Muscle layer of colon (tissue), 2 donors: ENCODE data around the gene SIK3.

Experiments
- H3K27ac ChIP-seq: one replicate; pipeline ENCODE4 v1.7.0; 2013; ENCODE audit warnings: low read depth, mild to moderate bottlenecking, low read length, moderate library complexity
- H3K27me3 ChIP-seq, 2 donors: one replicate each; pipeline ENCODE4 v1.7.0; 2013; ENCODE audit warnings: low read length in 2 of 2, mild to moderate bottlenecking in 2 of 2; ENCODE audit not compliant: insufficient read depth in 2 of 2, control insufficient read depth in 1 of 2
- H3K36me3 ChIP-seq: one replicate; pipeline ENCODE4 v1.7.0; 2013; ENCODE audit warnings: mild to moderate bottlenecking, low read length; ENCODE audit not compliant: insufficient read depth
- H3K4me1 ChIP-seq: one replicate; pipeline ENCODE4 v1.7.0; 2013; ENCODE audit warnings: mild to moderate bottlenecking, low read length; ENCODE audit not compliant: insufficient read depth
- H3K4me3 ChIP-seq, 2 donors: one replicate each; pipeline ENCODE4 v1.7.0; 2013; ENCODE audit warnings: low read length in 2 of 2, low read depth in 1 of 2, mild to moderate bottlenecking in 1 of 2, moderate library complexity in 1 of 2
- H3K9ac ChIP-seq: one replicate; pipeline ENCODE4 v1.7.0; 2013; ENCODE audit warnings: low read length
- H3K9me3 ChIP-seq: one replicate; pipeline ENCODE4 v1.7.0; 2013; ENCODE audit warnings: mild to moderate bottlenecking, low read length
- donor health status: abdominal sarcoma.
- donor health status: Adenocarcinoma of cecum.

The SIK3 gene

DNA sequence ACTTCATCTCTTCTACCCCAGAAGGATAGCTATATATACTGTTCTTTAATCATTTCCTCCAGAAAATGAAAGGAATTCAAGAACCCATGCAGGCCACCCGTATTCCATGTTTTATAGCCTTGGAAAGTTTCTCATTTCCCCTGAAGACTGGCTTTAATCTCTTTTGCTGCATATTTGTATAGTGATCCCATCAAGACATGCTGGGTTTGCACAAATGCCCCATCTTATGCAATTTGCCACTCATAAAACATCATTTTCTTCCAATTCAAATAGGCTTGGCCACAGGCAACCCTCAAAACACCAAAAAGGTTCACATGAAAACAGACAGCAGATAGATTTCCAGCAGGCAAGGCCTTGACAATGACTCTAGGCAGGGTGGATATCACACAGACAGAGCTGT is 232.5 kb downstream of the SIK3 start:
- no peaks in the 10 kb centered on the region for H3K9me3 ChIP-seq
- no peak overlapping the region for H3K9ac ChIP-seq
- H3K27ac ChIP-seq: no peak overlapping the region
- H3K4me1 ChIP-seq: no peaks in the 10 kb centered on the region
- peaks cover 69% of the 10 kb centered on the region for H3K36me3 ChIP-seq
- H3K4me3 ChIP-seq: no peak overlapping the region
- H3K27me3 ChIP-seq: no peaks in the 10 kb centered on the region

DNA sequence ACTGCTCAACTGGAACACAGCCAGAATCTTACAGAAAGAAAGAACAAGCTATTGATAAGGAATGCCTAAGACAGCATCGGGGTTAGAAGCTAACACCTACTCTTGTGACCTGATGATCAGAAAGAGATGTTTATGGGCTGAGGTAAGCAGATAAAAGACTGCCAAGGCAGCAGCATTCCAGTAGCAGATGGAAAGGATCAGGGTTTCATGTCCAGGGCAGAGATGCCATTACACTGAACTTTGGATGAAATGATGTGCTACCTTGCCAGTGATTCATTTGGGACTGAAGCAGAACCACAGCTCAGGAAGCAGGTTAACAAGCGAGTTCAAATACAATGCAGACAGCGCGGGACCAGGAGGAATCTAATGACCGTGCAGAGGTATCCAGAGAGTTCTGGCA is 233.7 kb downstream of the SIK3 start:
- Histone ChIP-seq H3K9me3 (no peaks in the 10 kb centered on the region), H3K4me1 (no peaks in the 10 kb centered on the region), H3K4me3 (no peak overlapping the region), H3K27ac (no peak overlapping the region), H3K36me3 (peaks cover 67% of the 10 kb centered on the region), H3K9ac (no peak overlapping the region), H3K27me3 (no peaks in the 10 kb centered on the region)

DNA sequence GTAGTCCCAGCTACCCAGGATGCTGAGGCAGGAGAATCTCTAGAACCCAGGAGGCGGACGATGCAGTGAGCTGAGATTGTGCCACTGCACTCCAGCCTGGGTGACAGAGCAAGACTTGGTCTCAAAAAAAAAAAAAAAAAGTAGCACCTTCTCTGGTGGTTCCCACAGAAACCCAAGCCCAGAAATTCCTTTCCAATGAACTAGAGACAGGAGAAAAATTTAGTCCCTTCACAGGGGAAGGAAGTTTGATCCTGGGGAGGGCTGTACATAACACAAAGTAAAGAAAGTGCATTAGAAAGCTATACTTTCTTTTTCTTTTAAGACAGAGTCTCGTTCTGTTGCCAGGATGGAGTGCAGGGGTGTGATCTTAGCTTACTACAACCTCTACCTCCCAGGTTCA is 235.3 kb downstream of the SIK3 start:
- Histone ChIP-seq H3K27ac (no peak overlapping the region), H3K4me3 (no peak overlapping the region), H3K36me3 (peaks cover 78% of the 10 kb centered on the region)

DNA sequence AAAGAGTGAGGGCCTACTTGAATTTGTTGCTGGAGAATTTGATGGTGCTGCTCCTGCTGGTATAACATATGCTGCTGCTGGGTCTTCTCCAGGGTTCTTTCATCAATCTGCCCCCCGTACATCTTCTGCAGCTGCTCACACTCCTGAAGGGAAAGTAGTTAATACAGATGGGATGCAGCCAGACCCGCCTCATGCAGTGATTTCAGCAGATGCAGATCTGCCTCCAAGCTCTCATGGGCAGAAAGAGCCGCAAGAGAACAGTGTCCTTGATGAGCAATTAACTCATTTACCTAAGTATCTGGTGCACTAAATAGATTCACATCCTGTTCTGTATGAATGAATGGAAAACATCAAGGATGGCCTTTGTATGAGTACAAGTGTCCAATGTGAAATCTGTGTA is 236.0 kb downstream of the SIK3 start:
- no peaks in the 10 kb centered on the region for H3K9me3 ChIP-seq
- H3K4me3 ChIP-seq: no peak overlapping the region
- H3K27ac ChIP-seq: no peak overlapping the region
- peaks cover 78% of the 10 kb centered on the region for H3K36me3 ChIP-seq
- H3K9ac ChIP-seq: no peak overlapping the region
- no peaks in the 10 kb centered on the region for H3K27me3 ChIP-seq
- H3K4me1 ChIP-seq: no peaks in the 10 kb centered on the region

More for the DNA sequence above, 235.3 kb downstream of the SIK3 start:
- Histone ChIP-seq H3K27me3 (no peaks in the 10 kb centered on the region), H3K4me1 (no peaks in the 10 kb centered on the region), H3K9ac (no peak overlapping the region), H3K9me3 (no peaks in the 10 kb centered on the region)

- no peak overlapping the region for H3K27ac ChIP-seq
- H3K4me1 ChIP-seq: no peaks in the 10 kb centered on the region
- H3K9me3 ChIP-seq: no peaks in the 10 kb centered on the region
- H3K9ac ChIP-seq: no peak overlapping the region
- H3K36me3 ChIP-seq: peaks cover 78% of the 10 kb centered on the region
- no peaks in the 10 kb centered on the region for H3K27me3 ChIP-seq
- no peak overlapping the region for H3K4me3 ChIP-seq
Measured at GRCh38 chr11:116861539-116861938, 236.7 kb downstream of the SIK3 start.

DNA sequence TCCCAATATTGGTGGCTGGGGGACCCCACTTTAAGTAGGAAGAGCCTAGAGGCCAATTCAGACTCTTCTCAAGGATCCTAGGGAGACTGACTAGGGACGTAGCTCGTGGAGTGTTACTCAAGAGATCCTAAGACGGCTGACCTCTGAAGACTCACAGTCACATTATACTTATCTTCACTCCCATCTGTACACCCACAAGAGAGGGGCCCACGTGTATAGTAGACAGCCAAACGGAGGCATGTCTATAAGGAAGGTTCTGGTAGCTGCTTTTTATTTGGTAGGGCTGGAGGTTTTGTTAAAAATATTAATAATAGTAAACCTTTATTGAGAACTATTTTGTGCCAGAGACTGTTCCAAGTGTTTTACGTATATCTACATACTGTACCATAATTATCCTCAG is 237.9 kb downstream of the SIK3 start:
- H3K9ac ChIP-seq: no peak overlapping the region
- no peak overlapping the region for H3K27ac ChIP-seq
- H3K27me3 ChIP-seq: no peaks in the 10 kb centered on the region
- H3K4me3 ChIP-seq: no peak overlapping the region
- H3K4me1 ChIP-seq: no peaks in the 10 kb centered on the region
- no peaks in the 10 kb centered on the region for H3K9me3 ChIP-seq
- H3K36me3 ChIP-seq: peaks cover 75% of the 10 kb centered on the region

- H3K9ac ChIP-seq: no peak overlapping the region
- peaks cover 70% of the 10 kb centered on the region for H3K36me3 ChIP-seq
- H3K27ac ChIP-seq: no peak overlapping the region
- H3K27me3 ChIP-seq: no peaks in the 10 kb centered on the region
- no peaks in the 10 kb centered on the region for H3K4me1 ChIP-seq
- no peaks in the 10 kb centered on the region for H3K9me3 ChIP-seq
- no peak overlapping the region for H3K4me3 ChIP-seq
Measured at GRCh38 chr11:116859175-116859574, 239.1 kb downstream of the SIK3 start.

DNA sequence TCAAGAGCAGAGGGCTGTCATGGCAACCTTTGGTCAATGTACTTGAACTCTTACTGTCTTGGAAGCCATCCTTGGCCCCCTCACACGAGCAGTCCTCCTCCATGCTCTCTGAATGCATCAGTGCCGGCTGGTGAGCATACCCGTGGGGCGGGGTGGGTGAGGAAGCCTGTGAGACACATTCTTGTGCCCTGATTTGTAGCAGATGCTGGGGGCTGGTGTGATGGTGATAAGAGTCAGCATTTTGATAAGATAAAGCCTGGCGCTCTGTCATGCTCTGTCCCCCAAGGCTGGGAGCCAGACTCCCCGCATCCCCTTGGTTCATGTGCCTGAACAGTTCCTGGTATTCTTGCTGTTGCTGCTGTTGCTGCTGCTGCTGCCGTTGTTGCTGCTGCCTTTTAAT is 240.3 kb downstream of the SIK3 start:
- H3K27me3 ChIP-seq: no peaks in the 10 kb centered on the region
- H3K27ac ChIP-seq: no peak overlapping the region
- no peak overlapping the region for H3K9ac ChIP-seq
- H3K9me3 ChIP-seq: no peaks in the 10 kb centered on the region
- H3K4me3 ChIP-seq: no peak overlapping the region
- H3K4me1 ChIP-seq: no peaks in the 10 kb centered on the region
- peaks cover 66% of the 10 kb centered on the region for H3K36me3 ChIP-seq

GRCh38 chr11:116857316-116857715 is 240.9 kb downstream of the SIK3 start:
- Histone ChIP-seq H3K27me3 (no peaks in the 10 kb centered on the region), H3K36me3 (peaks cover 62% of the 10 kb centered on the region), H3K4me3 (no peak overlapping the region)

GRCh38 chr11:116856423-116856822 is 241.8 kb downstream of the SIK3 start:
- Histone ChIP-seq H3K36me3 (peaks cover 53% of the 10 kb centered on the region), H3K4me3 (no peak overlapping the region), H3K27me3 (no peaks in the 10 kb centered on the region), H3K9me3 (no peaks in the 10 kb centered on the region), H3K27ac (no peak overlapping the region), H3K4me1 (peaks cover 10% of the 10 kb centered on the region), H3K9ac (no peak overlapping the region)

More at GRCh38 chr11:116857316-116857715, 240.9 kb downstream of the SIK3 start:
- Histone ChIP-seq H3K27ac (no peak overlapping the region), H3K9me3 (no peaks in the 10 kb centered on the region), H3K4me1 (peaks cover 2% of the 10 kb centered on the region), H3K9ac (no peak overlapping the region)

DNA sequence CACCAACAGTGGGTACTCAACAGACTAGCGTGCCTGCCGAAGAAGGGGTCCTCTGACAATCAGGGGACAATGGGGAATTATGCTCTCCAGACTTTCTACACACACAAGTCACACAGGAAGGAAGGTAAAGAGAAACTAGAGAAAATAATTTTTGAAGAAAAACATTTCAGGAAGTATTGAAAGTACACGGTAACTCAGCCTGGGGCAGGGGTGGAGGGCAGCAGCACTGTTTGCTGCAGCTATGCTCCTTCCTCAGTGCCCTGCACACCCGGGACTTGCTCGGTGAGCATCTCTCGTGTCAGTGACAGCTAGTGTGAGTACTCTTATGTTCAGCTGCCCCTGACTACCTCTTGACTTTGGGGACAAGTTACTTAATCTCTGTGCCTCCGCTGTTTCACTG is 242.8 kb downstream of the SIK3 start:
- H3K27me3 ChIP-seq: no peaks in the 10 kb centered on the region
- peaks cover 43% of the 10 kb centered on the region for H3K36me3 ChIP-seq
- no peaks in the 10 kb centered on the region for H3K9me3 ChIP-seq
- H3K4me1 ChIP-seq: peaks cover 10% of the 10 kb centered on the region
- no peak overlapping the region for H3K4me3 ChIP-seq
- H3K9ac ChIP-seq: no peak overlapping the region
- H3K27ac ChIP-seq: no peak overlapping the region

DNA sequence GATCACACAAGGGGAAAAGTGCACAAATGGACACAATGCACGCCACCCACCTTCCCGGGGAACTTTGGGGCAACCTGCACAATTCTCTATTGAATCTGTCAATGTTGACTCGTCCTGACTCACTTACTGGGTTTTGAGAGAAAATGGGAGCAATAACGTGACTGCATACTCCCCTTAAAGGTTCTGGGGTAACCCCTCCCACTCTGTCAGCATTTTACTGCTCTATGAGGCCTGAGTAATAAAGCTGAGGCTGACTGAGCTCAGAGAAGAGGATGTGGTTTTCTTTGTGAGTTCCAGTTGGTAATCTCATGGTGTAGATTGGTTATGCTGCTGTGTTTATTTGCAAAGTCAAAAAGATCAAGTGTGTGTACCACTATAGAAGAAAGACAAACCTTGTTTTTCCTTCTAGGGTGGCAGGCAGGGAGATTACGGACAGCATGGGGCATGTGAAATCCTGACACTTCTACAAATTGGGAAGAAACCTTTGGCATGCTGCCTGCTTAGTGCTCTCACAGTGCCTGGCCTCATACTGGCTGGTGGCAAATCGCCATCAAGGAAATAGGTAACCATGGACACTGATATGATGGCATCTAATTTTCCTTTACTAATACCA is 244.7 kb downstream of the SIK3 start:
- H3K9ac ChIP-seq: no peak overlapping the region
- no peak overlapping the region for H3K4me3 ChIP-seq
- H3K9me3 ChIP-seq: no peaks in the 10 kb centered on the region
- peaks cover 37% of the 10 kb centered on the region for H3K36me3 ChIP-seq
- H3K27ac ChIP-seq: no peak overlapping the region
- no peaks in the 10 kb centered on the region for H3K27me3 ChIP-seq
- peaks cover 10% of the 10 kb centered on the region for H3K4me1 ChIP-seq
